Measurements from ENCODE around the gene FAM3A. TPM values are rescaled to one million over a fixed set of nuclear protein-coding genes. Genes with fewer than 3 reads are reported as not detected.
A peak's percentile ranks its signal among the peaks of the same experiment; 100 is the strongest.

FAM3A gene
- total and polyA plus RNA-seq, 2 experiments from 2014 or later = 12.0 to 16.5 TPM

- Histone ChIP-seq H3K36me3 (ENCODE audit: insufficient read depth) (no peaks in the 10 kb centered on the region), H4K20me1 (replicated peaks; ENCODE audit: insufficient read depth) (no peaks in the 10 kb centered on the region; the same call in 1 of the 2 replicates), H2AFZ (no peak overlapping the region), H3F3A (replicated peaks; ENCODE audit: low read depth) (no peaks in the 10 kb centered on the region), H3K4me1 (ENCODE audit: insufficient read depth) (no peaks in the 10 kb centered on the region), H3K4me3 (no peak overlapping the region), H3K27me3 (ENCODE audit: insufficient read depth) (no peaks in the 10 kb centered on the region), H3K27ac (ENCODE audit: low read depth) (no peak overlapping the region), H3K4me2 (no peak overlapping the region; the same call in 1 of the 2 replicates), H3K9me2 (ENCODE audit: insufficient read depth) (no peaks in the 10 kb centered on the region), H3K79me2 (replicated peaks; ENCODE audit: insufficient read depth) (no peaks in the 10 kb centered on the region)
- DNase-seq (ENCODE audit: low spot score) (no peak), ATAC-seq (no peak)
- Mint-ChIP-seq H3K4me1 (peaks cover 10% of the 10 kb centered on the region; the same call in 2 of the 3 replicates), H3K27me3 (ENCODE audit: insufficient read depth, low read depth, poor library complexity) (peaks cover 17% of the 10 kb centered on the region), H3K27ac (no peak overlapping the region), H3K36me3 (ENCODE audit: low read depth) (peaks cover 5% of the 10 kb centered on the region; the same call in 2 of the 3 replicates), H3K4me3 (peak overlapping the region; percentile 71), H3K9me3 (no peaks in the 10 kb centered on the region)
- TF ChIP-seq EZH2 (IDR thresholded peaks at IDR 0.05; ENCODE audit: low read depth, unreplicated experiment) (no peak), NANOG (IDR thresholded peaks at IDR 0.05; ENCODE audit: borderline replicate concordance) (no peak), STAT1 (IDR thresholded peaks at IDR 0.05; ENCODE audit: unreplicated experiment) (no peak), EZH2phosphoT487 (IDR thresholded peaks at IDR 0.05; ENCODE audit: unreplicated experiment) (no peak), ETS1 (IDR thresholded peaks at IDR 0.05) (no peak), POLR2AphosphoS5 (IDR thresholded peaks at IDR 0.05; ENCODE audit: low read depth) (no peak), CREB1 (CRISPR knock-in tag; IDR thresholded peaks at IDR 0.05; ENCODE audit: low read depth) (no peak), JUNB (IDR thresholded peaks at IDR 0.05; ENCODE audit: unreplicated experiment) (no peak), CTCF (conservative IDR thresholded peaks at IDR 0.05; ENCODE audit: low read depth in 2 of 2) (no peak), ZNF331 (CRISPR knock-in tag; IDR thresholded peaks at IDR 0.05; ENCODE audit: low read depth) (no peak), ZNF462 (CRISPR knock-in tag; IDR thresholded peaks at IDR 0.05) (no peak), ZNF114 (CRISPR knock-in tag; IDR thresholded peaks at IDR 0.05) (no peak), REST (IDR thresholded peaks at IDR 0.05; ENCODE audit: unreplicated experiment) (no peak)
Observed at GRCh38 chrX:154487518-154488290, 28.3 kb downstream of the FAM3A start.

Measured in GM23338 (cell line).